Astrocyte (in vitro differentiated cells and primary cell): Measurements from ENCODE around the gene ABHD17C.

Experiments used
- EZH2 ChIP-seq: IDR thresholded peaks from 2 replicates; pipeline ENCODE4 v1.6.1; 2012; ENCODE audit warnings: mild to moderate bottlenecking, low read length, inconsistent platforms; ENCODE audit not compliant: insufficient read depth
- TF ChIP-seq, protein P1 (sequence below): IDR thresholded peaks from 2 replicates; pipeline ENCODE4 v1.5.1; 2011; ENCODE audit warnings: low read depth, mild to moderate bottlenecking, inconsistent platforms, low read length, moderate library complexity; ENCODE audit not compliant: insufficient read depth

DNA sequence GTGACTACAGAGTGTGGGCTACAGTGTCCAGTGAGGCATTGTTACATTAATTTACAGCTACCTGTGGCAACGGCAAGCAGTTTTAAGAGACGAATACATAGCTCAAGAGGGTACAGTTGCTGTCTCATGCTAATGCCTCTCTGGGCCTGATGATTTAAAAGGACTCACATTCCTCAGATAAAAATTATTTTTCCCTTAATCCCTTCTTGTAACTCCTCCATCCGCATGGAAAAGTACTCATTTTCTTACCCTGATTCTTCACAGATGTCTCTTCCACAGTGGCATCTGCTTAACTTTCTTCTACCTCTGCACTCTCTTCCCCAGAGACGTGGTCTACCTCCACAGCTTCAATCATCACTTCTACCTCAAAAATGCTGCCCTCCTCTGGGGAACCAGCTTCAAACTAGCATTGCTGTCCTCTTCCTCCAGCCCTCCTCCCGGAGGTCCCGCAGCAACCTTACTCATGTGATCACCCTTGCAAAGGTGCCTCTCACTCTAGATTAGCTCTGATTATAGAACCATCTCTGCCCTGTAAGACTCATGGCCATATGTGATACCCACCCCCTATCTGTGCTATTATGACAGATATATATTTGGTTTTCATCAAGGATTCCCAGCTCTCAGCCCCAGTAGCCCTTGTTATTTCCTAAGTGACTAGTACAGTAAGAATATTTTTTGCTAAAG is 21.4 kb upstream of the ABHD17C start:
- TF ChIP-seq, protein P1, sequence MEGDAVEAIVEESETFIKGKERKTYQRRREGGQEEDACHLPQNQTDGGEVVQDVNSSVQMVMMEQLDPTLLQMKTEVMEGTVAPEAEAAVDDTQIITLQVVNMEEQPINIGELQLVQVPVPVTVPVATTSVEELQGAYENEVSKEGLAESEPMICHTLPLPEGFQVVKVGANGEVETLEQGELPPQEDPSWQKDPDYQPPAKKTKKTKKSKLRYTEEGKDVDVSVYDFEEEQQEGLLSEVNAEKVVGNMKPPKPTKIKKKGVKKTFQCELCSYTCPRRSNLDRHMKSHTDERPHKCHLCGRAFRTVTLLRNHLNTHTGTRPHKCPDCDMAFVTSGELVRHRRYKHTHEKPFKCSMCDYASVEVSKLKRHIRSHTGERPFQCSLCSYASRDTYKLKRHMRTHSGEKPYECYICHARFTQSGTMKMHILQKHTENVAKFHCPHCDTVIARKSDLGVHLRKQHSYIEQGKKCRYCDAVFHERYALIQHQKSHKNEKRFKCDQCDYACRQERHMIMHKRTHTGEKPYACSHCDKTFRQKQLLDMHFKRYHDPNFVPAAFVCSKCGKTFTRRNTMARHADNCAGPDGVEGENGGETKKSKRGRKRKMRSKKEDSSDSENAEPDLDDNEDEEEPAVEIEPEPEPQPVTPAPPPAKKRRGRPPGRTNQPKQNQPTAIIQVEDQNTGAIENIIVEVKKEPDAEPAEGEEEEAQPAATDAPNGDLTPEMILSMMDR, result no peak
- TF ChIP-seq EZH2, result no peak
